Upper lobe of left lung (tissue), 4 donors: ENCODE data around the gene ARV1.

Experiments
- EP300 ChIP-seq, 4 donors: sonication (generic); formaldehyde crosslinking; IDR thresholded peaks; one replicate each; pipeline ENCODE4 v1.5.1; 2017; ENCODE audit warnings: antibody characterized with exemption in 4 of 4, control low read depth in 2 of 4
- POLR2A ChIP-seq, 4 donors: fragments of 450-650 bp; IDR thresholded peaks; one replicate each; pipeline ENCODE4 v1.5.1; 2016 to 2017; ENCODE audit warnings: antibody characterized with exemption in 4 of 4, mild to moderate bottlenecking in 2 of 4
- POLR2AphosphoS5 ChIP-seq, 2 donors: sonication (generic); formaldehyde crosslinking; IDR thresholded peaks; one replicate each; pipeline ENCODE4 v1.5.1; 2017; ENCODE audit warnings: antibody characterized with exemption in 2 of 2
- TF ChIP-seq, protein P1 (sequence below), 6 experiments: fragments of 450-650 bp in 4 of 6; fragments of 200-600 bp in 2 of 6; sonication (generic) in 2 of 6; IDR thresholded peaks; one replicate each; pipeline ENCODE4 v1.5.1; 2016 to 2019; ENCODE audit warnings: antibody characterized with exemption in 6 of 6

DNA sequence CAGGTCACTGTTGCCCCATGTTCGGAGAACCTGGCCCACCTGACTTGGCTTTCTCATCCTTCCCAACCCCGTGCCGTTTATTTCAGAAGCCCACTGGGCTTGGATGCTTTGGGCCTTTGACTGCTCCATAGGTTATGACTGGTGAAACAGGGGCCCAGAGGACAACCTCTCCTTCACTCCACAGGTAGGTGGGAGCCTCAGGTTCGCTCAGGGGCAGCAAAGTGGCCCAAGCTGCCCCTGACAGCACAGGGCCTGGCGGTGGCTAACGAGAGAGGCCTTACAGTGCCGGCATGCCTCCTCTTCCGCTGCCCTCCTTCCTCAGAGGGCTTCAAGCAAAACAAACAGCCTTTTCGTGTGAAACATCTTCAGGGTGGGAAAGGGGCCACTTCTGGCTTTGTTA lies 44.3 kb downstream of the ARV1 start:
- TF ChIP-seq POLR2A (IDR thresholded peaks at IDR 0.05) (no peak), EP300 (IDR thresholded peaks at IDR 0.05) (no peak), POLR2AphosphoS5 (IDR thresholded peaks at IDR 0.05) (no peak)
- TF ChIP-seq, protein P1, sequence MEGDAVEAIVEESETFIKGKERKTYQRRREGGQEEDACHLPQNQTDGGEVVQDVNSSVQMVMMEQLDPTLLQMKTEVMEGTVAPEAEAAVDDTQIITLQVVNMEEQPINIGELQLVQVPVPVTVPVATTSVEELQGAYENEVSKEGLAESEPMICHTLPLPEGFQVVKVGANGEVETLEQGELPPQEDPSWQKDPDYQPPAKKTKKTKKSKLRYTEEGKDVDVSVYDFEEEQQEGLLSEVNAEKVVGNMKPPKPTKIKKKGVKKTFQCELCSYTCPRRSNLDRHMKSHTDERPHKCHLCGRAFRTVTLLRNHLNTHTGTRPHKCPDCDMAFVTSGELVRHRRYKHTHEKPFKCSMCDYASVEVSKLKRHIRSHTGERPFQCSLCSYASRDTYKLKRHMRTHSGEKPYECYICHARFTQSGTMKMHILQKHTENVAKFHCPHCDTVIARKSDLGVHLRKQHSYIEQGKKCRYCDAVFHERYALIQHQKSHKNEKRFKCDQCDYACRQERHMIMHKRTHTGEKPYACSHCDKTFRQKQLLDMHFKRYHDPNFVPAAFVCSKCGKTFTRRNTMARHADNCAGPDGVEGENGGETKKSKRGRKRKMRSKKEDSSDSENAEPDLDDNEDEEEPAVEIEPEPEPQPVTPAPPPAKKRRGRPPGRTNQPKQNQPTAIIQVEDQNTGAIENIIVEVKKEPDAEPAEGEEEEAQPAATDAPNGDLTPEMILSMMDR (IDR thresholded peaks at IDR 0.05) = no peak
